ENCODE measurements around the gene SLC25A11. TPM values are rescaled to one million over a fixed set of nuclear protein-coding genes. Genes with fewer than 3 reads are reported as not detected.
"Not testable (repeated sequence)": the region's sequence is repeated elsewhere in the genome, so short reads cannot be mapped to it uniquely, and the experiment has no call there.

Gene SLC25A11
- total RNA-seq, 1 donor from 2014 or later: 59.2 TPM

GRCh38 chr17:4914551-4914950, 25.3 kb downstream of the SLC25A11 start:
- DNase-seq: not testable (repeated sequence)

DNA sequence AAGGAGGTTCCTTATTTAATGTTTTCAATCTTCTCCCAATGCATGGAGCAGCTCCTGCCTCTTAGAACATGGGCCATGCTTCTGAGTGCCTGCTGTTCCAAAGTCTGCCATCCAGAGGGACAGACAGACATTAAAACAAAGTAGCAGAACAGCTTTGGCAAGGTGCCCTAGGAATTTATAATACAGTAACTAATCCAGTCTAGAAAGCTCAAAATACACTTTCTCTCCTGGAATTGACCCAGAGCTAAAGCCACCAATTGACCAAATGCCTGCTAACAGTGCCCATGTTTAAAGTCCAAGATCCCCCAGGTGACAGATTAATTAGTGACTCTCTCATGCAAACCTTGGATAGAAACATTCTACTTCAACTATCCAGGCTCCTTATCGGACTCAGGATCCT, 25.9 kb downstream of the SLC25A11 start:
- DNase-seq: no peak

DNA sequence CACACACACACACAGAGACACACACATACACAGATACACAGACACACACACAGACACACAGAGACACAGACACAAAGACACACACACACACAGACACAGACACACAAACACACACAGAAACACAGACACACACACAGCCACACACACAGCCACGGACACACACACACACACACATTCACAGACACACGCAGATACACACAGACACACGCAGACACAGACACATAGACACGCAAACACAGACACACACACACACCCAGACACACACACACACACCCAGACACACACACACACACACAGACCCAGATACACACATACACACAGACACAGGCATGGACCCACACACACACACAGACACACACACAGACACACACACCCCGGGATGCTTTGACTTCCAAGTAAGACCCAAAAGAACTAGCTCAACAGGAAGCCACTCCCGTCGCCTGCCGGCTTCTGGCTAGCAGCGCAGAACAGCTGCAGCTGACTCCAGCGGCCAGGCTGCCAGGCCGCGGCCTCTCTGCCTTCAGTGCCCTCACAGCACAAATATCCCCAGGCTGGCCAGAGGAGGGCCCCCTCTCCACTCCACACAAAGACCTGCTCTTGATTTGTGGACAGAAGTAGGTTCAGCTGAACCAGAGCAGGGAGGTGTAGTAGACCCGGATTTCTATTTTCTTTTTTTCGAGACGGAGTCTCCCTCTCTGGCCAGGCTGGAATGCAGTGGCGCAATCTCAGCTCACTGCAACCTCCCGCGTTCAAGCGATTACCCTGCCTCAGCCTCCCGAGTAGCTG, 30.9 kb downstream of the SLC25A11 start:
- peak; percentile 96 for DNase-seq

GRCh38 chr17:4908301-4908700, 31.5 kb downstream of the SLC25A11 start:
- no peak for DNase-seq

DNA sequence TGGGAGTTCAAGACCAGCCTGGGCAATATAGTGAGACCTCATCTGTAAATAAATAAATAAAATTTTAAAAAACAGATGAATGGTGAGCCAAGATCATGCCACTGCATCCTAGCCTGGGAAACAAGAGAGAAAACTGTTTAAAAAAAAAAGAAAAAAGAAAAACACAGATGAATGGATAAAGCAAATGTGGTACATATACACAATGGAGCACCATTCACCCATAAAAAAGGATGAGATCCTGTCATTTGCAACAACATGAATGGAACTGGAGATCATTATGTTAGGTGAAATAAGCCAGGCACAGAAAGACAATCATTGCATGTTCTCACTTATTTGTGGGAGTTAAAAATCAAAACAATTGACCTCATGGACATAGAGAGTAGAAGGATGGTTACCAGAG, 33.2 kb downstream of the SLC25A11 start:
- DNase-seq: not testable (repeated sequence)

- peak; percentile 92 for DNase-seq
Observed at GRCh38 chr17:4903051-4903818, 36.6 kb downstream of the SLC25A11 start, which contains the start of gene CHRNE. CHRNE (minus strand) TSS chr17:4903098; CDS start chr17:4903063, 35 bp downstream.

GRCh38 chr17:4902540-4902939, 37.3 kb downstream of the SLC25A11 start:
- no peak for DNase-seq

- peak; percentile 77 for DNase-seq
Observed at GRCh38 chr17:4901648-4902344, 38.0 kb downstream of the SLC25A11 start.

- no peak for DNase-seq
Observed at GRCh38 chr17:4901108-4901647, 38.7 kb downstream of the SLC25A11 start.

DNA sequence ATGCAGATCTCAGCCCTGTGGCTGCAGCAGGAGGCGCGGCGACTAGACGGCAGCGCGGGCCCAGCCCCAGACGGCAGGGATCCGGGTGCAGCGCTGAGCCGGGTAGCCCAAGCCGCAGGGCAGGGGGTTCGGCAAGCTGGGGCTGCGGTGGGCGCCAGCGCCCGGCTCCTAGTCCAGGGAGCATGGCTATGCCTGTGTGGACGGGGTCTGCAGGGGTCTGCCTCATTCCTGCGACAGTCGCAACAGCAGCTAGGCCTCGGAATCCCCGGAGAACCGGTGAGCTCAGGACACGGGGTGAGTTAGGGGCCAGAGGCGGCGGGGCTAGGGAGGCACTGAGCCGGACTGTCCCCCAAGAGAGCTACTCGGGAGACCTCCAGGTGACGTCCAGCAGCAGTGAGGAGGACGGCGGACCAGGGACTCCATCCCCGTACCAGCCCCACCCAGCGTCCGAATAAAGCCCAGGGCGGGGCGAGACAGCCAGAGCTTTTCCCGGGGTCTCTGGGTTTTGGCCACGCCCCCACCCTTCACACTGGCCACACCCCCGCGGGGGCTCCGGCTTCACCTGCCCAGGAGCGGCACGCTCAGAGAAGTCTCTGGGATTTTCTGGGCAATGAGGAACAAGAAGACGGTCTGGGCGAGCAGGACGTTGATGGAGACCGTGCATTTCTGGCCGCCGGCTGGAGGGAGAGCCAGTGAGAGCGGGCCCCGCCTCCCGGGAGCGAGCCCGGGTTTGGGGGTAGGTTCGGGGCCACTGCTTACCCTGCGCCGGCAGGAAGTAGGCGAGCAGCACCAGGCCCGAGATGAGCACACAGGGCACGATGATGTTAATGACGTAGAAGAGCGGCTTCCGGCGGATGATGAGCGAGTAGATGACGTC, 39.4 kb downstream of the SLC25A11 start:
- DNase-seq: peak; percentile 54

GRCh38 chr17:4899341-4900230, 40.3 kb downstream of the SLC25A11 start, which contains the start of gene C17orf107:
C17orf107 (plus strand) TSS chr17:4899536; CDS start chr17:4899763, 227 bp downstream.
- DNase-seq: peak; percentile 78

DNA sequence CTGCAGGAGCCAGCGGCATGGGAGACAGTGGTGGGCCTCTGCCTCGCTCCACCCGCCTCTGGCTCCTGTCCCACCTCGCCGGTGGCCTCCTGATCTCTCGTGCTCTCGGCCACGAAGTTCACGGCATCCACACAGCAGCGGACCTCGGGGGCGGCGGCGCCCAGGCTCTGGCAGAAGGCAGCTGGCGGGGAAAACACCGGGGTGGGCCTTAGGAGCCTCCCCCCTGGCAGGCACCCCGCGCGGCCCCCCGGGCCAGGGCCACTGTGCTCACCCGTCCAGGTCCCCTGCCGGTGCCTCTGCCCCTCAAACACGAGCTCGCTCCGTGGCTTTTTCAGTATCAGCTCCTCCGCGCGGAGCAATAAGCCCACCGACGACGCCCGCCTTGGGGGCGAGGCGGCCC, 40.9 kb downstream of the SLC25A11 start:
- DNase-seq: no peak

DNA sequence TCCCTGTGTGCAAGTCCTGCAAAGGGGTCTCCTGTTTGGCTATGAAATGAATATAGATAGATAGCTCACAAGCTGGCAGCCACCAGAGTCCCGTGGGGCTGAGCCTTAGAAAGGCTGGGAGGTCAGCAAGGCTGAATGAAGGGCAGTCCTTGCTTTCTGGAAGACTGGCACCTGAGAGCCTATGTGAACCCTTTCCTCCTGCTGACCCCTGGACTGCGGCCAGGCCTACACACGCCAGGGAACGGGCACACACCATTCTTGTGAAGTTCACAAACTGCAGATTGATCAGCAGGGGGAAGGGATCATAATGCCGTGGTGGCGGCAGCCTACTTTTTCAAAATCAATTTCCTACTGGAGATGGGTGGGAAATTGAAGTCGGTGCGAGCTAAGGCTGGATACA, 41.5 kb downstream of the SLC25A11 start:
- DNase-seq: no peak

DNA sequence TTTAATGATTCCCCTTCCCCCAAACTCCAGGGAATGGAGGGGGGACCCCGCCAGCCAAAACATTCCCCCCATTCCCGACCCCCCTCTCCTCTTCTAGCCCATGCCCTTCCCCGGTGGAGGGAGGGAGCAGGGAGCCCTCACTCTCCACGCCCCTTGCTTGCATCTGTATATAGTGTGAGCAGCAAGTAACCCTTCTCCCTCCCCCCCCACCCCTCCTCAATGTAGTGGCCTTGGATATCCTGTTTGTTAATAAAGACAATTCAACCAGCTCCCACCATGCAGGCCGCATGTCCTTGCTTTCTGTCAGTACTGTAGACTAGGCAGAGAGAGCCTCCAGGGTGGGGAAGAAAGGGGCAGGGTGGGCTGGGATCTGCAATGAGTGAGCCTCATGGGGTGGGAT, 42.1 kb downstream of the SLC25A11 start:
- DNase-seq: no peak

- no peak for DNase-seq
Observed at GRCh38 chr17:4897198-4897687, 42.6 kb downstream of the SLC25A11 start.

DNA sequence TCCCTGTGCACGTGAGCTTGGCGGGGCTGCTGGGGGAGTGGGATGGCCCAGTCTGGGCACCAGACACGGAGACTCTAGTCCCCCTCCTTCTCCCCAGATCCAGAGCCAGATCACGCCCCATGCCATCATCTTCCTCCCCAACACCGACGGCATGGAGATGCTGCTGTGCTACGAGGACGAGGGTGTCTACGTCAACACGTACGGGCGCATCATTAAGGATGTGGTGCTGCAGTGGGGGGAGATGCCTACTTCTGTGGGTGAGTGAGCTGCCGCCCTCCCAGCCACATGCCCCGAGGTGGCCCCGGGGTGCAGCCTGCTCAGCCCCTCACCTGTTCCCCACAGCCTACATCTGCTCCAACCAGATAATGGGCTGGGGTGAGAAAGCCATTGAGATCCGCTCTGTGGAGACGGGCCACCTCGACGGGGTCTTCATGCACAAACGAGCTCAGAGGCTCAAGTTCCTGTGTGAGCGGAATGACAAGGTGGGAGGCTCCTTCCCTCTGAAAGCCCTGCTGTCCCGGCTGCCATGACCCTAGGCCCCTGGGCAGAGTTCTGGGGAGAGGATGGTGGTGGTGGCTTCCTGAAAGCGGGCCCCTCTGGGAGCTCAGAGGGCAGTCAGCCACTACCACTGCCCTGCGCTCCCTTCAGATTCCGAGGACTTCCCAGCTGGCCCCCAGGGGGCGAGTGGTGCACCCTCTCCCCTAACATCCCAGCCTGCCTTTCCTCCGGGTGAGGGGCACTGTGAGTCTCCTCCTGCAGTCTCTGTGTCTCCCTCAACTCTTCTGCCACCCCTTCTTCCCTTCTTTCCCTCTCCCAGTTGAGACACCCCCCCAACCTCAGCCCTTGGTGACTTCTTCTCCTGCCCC, 43.3 kb downstream of the SLC25A11 start:
- DNase-seq: no peak

- DNase-seq: no peak
Observed at GRCh38 chr17:4895657-4896331, 44.1 kb downstream of the SLC25A11 start.

GRCh38 chr17:4895121-4895520, 44.7 kb downstream of the SLC25A11 start:
- no peak for DNase-seq

Measured in dermis blood vessel endothelial cell (primary cell).